ENCODE data around the gene CYTL1.

GRCh38 chr4:5018096-5018495 is 1.2 kb downstream of the CYTL1 start:
- TF ChIP-seq EZH2 (IDR thresholded peaks at IDR 0.05; ENCODE audit: low read depth) (no peak), CTCF (conservative IDR thresholded peaks at IDR 0.05) (no peak)

Measured in PC-9 (cell line).